ENCODE measurements around the gene HSPA4. TPM values are rescaled to one million over a fixed set of nuclear protein-coding genes. Genes with fewer than 3 reads are reported as not detected.
A peak's percentile ranks its signal among the peaks of the same experiment; 100 is the strongest.
"Not testable (repeated sequence)": the region's sequence is repeated elsewhere in the genome, so short reads cannot be mapped to it uniquely, and the experiment has no call there.

The HSPA4 gene
- total RNA-seq, 1 donor from 2014 or later: 30.8 TPM

- no peak for DNase-seq (ENCODE audit: low spot score)
- ATAC-seq: peak; percentile 47
Observed at GRCh38 chr5:133049726-133050048, 2.1 kb upstream of the HSPA4 start.

DNA sequence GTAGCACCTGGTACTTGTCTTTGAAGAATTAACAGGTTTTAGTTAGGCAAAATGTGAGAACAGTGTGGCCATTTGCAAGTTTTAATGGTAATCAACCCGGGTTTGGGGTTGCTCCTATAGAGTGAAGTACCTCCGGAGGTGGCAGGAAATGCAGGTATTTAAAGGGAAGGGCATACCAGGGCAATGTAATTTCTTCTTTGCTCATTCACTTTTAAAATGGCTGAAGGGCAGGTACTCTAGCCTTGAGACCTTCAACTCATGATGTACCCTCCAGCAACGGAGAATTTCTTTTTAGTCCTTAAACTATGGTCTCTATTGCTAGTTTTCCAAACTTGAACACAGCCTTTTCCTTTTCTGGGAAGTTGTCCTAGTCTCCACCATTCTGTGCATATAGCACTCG is 1.3 kb upstream of the HSPA4 start:
- ATAC-seq: no peak
- no peak for DNase-seq (ENCODE audit: low spot score)

DNA sequence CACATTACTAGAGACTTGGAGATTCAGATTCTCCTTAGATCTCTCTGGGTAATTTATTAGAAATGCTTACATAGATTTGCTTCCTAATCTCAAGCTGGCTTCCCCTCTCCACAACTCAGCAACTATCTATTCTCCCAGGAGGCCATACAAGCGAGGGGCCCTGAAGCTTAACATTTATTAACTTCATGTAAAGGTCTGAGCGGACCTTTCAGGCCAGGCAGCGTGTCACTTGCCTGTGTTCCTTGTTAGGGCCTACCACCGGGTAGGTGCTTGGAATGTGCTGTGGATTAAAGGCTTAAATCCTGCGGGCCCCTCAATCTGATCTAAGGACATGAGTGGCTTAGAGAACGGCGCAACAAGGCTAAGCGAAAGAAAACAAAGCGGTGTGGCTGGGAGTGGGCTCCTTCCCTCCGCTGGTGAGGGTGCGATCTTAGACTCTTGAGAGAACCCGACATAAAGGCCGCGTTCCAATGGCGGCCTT is 712 bp upstream of the HSPA4 start:
- DNase-seq (ENCODE audit: low spot score) (no peak), ATAC-seq (peak; percentile 1)

- ATAC-seq (peak; percentile 65), DNase-seq (ENCODE audit: low spot score) (peak; percentile 80)
Observed at GRCh38 chr5:133052317-133053175, 733 bp downstream of the HSPA4 start.

GRCh38 chr5:133053448-133053847 is 1.6 kb downstream of the HSPA4 start:
- ATAC-seq (no peak), DNase-seq (ENCODE audit: low spot score) (no peak)

- ATAC-seq (no peak), DNase-seq (ENCODE audit: low spot score) (no peak)
Observed at GRCh38 chr5:133054697-133055471, 3.1 kb downstream of the HSPA4 start.

GRCh38 chr5:133056891-133057290 is 5.1 kb downstream of the HSPA4 start:
- no peak for ATAC-seq
- no peak for DNase-seq (ENCODE audit: low spot score)

DNA sequence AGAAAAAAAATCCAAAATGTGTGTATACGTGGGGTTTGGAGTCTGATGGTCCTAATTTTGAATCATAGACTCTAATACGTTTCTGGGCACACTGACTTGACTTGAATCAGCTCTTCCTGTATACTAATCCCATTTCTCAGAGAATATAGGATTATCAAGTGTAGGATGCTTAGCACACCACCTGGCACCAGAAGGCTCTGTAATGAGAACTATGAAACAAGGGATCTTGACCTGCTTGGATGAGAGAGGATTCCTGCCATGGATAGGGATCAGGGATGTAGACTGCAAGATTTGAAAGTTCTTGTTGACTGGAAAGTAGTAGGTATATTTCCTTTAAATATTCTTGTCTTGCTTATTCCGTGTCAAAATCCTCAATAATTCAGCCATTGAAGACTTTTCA is 7.8 kb downstream of the HSPA4 start:
- ATAC-seq: no peak
- DNase-seq (ENCODE audit: low spot score): no peak

- no peak for ATAC-seq
- no peak for DNase-seq (ENCODE audit: low spot score)
Observed at GRCh38 chr5:133062276-133062675, 10.5 kb downstream of the HSPA4 start.

DNA sequence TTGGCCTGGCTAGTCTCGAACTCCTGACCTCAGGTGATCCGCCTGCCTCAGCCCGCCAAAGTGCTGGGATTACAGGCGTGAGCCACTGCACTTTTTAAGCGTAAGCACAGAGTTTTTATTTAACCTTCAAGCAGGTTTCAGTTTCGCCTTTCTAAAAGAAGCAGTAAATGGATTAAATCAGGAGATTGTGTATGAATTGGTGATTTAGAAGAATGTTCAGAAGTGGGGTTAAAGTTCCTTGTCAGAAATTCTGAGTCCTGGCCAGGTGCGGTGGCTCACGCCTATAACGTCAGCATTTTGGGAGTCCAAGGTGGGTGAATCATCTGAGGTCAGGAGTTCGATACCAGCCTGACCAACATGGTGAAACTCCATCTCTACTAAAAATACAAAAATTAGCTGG is 12.2 kb downstream of the HSPA4 start:
- ATAC-seq (no peak), DNase-seq (ENCODE audit: low spot score) (no peak)

- DNase-seq (ENCODE audit: low spot score) (no peak), ATAC-seq (no peak)
Observed at GRCh38 chr5:133065471-133065870, 13.7 kb downstream of the HSPA4 start.

GRCh38 chr5:133066045-133066444 is 14.2 kb downstream of the HSPA4 start:
- DNase-seq (ENCODE audit: low spot score) (no peak), ATAC-seq (no peak)

GRCh38 chr5:133072021-133072420 is 20.2 kb downstream of the HSPA4 start:
- DNase-seq (ENCODE audit: low spot score) (no peak), ATAC-seq (peak; percentile 18)

DNA sequence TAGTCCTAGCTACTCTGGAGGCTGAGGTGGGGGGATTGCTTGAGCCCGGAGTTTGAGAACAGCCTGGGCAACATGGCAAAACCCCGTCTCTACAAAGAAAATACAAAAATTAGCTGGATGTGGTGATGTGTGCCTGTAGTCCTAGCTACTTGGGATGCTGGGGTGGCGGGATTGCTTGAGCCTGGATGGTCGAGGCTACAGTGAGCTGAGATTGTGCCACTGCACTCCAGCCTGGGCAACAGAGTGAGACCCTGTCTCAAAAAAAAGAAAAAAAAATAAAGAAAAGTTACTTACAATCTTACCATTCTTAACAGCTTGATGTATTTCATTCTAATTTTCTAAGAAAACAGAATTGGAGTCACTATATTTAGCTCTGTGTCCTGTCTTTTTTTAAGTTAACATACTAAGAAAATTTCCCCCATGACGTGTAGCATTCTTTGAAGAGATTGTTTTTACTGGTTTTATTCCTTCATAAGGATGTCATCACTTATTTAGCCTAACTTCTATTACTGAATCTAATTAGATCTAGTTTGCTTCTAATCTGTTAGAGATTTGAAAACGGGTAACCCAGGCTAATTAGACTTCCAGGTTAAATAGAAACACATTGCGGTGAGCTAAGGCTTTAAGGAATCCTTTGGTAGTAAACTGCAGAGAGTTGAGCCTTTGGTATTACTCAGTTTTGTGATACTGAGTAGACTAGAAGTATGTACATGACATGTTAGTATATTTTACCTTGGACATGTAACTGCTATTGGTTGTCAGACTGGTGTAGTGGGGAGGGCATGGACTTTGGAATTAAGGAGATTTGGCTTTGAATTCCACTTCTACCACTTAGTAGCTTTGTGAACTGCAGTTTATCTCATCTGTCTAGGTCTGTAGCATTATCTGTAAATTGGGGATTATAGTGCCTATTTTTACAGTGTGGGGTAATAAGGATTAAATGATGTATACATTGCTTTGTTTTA is 24.0 kb downstream of the HSPA4 start:
- DNase-seq (ENCODE audit: low spot score): no peak
- peak; percentile 88 for ATAC-seq

- DNase-seq (ENCODE audit: low spot score): no peak
- ATAC-seq: no peak
Observed at GRCh38 chr5:133079048-133079447, 27.2 kb downstream of the HSPA4 start.

GRCh38 chr5:133081036-133081435 is 29.2 kb downstream of the HSPA4 start:
- no peak for ATAC-seq

DNA sequence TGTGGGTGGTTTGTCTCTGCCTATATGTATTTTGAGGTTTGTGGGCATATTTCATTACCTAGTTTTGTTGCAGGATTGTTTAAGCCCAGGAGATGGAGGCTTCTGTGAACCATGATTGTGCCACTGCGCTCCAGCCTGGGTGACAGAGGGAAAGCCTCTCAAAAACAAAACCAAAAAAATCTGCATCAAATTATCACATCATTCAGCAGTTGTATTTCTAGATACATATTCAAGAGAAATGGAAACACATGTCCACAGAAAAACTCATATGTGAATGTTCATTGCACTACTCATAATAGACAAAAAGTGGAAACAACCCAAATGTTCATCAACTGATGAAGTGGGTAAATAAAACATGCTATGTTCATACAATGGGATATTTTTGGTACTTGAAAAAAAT is 29.9 kb downstream of the HSPA4 start:
- ATAC-seq: no peak
- DNase-seq (ENCODE audit: low spot score): no peak

More at GRCh38 chr5:133081036-133081435, 29.2 kb downstream of the HSPA4 start:
- no peak for DNase-seq (ENCODE audit: low spot score)

GRCh38 chr5:133082128-133082527 is 30.3 kb downstream of the HSPA4 start:
- ATAC-seq (no peak), DNase-seq (ENCODE audit: low spot score) (no peak)

GRCh38 chr5:133083901-133084300 is 32.1 kb downstream of the HSPA4 start:
- no peak for DNase-seq (ENCODE audit: low spot score)
- no peak for ATAC-seq

DNA sequence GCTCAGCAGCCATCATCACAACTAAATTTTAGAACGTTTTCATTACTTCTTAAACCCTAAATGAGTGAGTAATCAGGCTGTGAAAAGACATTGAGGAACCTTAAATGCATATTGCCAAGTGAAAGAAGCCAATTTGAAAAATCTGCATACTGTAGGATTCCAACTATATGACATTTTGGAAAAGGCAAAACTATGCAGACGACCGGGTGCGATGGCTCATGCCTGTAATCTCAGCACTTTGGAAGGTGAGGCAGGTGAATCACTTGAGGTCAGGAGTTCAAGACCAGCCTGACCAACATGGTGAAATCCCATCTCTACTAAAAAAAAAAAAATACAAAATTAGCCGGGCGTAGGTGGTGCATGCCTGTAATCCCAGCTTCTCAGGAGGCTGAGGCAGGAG is 33.4 kb downstream of the HSPA4 start:
- DNase-seq (ENCODE audit: low spot score); ATAC-seq: not testable (repeated sequence)

- DNase-seq (ENCODE audit: low spot score) (no peak), ATAC-seq (no peak)
Observed at GRCh38 chr5:133086366-133086875, 34.6 kb downstream of the HSPA4 start.
